ENCODE results near the gene ZNF527. TPM values are rescaled to one million over a fixed set of nuclear protein-coding genes. Genes with fewer than 3 reads are reported as not detected.
"Not testable (repeated sequence)": the region's sequence is repeated elsewhere in the genome, so short reads cannot be mapped to it uniquely, and the experiment has no call there.

Gene ZNF527
- total RNA-seq, 1 donor from 2014 or later = 3.7 TPM

DNA sequence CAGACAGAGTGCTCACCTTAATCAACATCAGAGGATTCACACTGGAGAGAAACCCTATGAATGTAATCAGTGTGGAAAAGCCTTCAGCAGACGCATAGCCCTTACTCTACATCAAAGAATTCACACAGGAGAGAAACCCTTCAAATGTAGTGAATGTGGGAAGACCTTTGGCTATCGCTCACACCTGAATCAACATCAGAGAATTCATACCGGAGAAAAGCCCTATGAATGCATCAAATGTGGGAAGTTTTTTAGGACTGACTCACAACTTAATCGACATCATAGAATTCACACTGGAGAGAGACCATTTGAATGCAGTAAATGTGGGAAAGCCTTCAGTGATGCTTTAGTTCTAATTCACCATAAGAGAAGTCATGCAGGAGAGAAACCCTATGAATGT is 18.3 kb downstream of the ZNF527 start:
- H4K20me1 ChIP-seq (ENCODE audit: insufficient read depth, low read length) = no peaks in the 10 kb centered on the region
- H3K27ac Mint-ChIP-seq (ENCODE audit: unreplicated experiment) = no peak overlapping the region
- FAIRE-seq (no peak), DNase-seq (ENCODE audit: low read depth) (no peak)
- peaks cover 41% of the 10 kb centered on the region for H3K9me3 ChIP-seq (ENCODE audit: insufficient read depth, low read depth, low read length)
- TF ChIP-seq, protein P1, sequence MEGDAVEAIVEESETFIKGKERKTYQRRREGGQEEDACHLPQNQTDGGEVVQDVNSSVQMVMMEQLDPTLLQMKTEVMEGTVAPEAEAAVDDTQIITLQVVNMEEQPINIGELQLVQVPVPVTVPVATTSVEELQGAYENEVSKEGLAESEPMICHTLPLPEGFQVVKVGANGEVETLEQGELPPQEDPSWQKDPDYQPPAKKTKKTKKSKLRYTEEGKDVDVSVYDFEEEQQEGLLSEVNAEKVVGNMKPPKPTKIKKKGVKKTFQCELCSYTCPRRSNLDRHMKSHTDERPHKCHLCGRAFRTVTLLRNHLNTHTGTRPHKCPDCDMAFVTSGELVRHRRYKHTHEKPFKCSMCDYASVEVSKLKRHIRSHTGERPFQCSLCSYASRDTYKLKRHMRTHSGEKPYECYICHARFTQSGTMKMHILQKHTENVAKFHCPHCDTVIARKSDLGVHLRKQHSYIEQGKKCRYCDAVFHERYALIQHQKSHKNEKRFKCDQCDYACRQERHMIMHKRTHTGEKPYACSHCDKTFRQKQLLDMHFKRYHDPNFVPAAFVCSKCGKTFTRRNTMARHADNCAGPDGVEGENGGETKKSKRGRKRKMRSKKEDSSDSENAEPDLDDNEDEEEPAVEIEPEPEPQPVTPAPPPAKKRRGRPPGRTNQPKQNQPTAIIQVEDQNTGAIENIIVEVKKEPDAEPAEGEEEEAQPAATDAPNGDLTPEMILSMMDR (IDR thresholded peaks at IDR 0.05; ENCODE audit: insufficient read depth, low read depth, low read length) = no peak
- no peak for TF ChIP-seq EZH2 (IDR thresholded peaks at IDR 0.05; ENCODE audit: insufficient read depth, low read length)
- H3K4me3 ChIP-seq (ENCODE audit: insufficient read depth, low read depth, low read length) = no peak overlapping the region
- no peak overlapping the region for H3K4me3 Mint-ChIP-seq (ENCODE audit: unreplicated experiment)
- peaks cover 56% of the 10 kb centered on the region for H3K36me3 Mint-ChIP-seq (ENCODE audit: low read depth, unreplicated experiment)
- no peaks in the 10 kb centered on the region for H3K4me1 Mint-ChIP-seq (ENCODE audit: low read depth, unreplicated experiment)
- H3K27ac ChIP-seq (ENCODE audit: low read depth, low read length) = no peak overlapping the region
- no peaks in the 10 kb centered on the region for H3K27me3 ChIP-seq (ENCODE audit: insufficient read depth, low read length)
- H3K79me2 ChIP-seq (ENCODE audit: insufficient read depth, low read length) = no peaks in the 10 kb centered on the region
- H3K9me3 Mint-ChIP-seq (ENCODE audit: unreplicated experiment) = peaks cover 61% of the 10 kb centered on the region
- no peaks in the 10 kb centered on the region for H3K4me1 ChIP-seq (ENCODE audit: insufficient read depth, low read length)
- H3K4me2 ChIP-seq (ENCODE audit: low read length) = no peak overlapping the region
- H3K36me3 ChIP-seq (ENCODE audit: insufficient read depth, low read length) = peaks cover 14% of the 10 kb centered on the region
- no peak overlapping the region for H2AFZ ChIP-seq (ENCODE audit: low read depth, low read length)
- H3K9ac ChIP-seq (ENCODE audit: low read length) = no peak overlapping the region
- H3K27me3 Mint-ChIP-seq (ENCODE audit: low read depth, unreplicated experiment) = no peaks in the 10 kb centered on the region

DNA sequence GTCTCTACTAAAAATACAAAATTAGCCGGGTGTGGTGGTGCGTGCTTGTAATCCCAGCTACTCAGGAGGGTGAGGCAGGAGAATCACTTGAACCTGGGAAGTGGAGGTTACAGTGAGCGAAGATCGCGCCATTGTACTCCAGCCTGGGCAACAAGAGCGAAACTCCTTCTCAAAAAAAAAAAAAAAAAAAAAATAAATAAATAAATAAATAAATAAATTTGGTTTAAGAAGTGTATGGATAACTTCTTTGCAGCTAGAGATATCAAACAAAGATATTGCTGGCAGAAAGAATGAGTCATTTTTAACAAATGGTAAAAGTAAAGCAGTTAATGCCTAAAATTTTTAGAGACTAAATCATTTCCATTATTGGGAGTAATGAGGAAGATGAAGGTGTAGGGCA is 20.5 kb downstream of the ZNF527 start:
- Mint-ChIP-seq H3K9me3 (ENCODE audit: unreplicated experiment) (peaks cover 60% of the 10 kb centered on the region), H3K36me3 (ENCODE audit: low read depth, unreplicated experiment) (peaks cover 43% of the 10 kb centered on the region)
- H3K9me3 ChIP-seq (ENCODE audit: insufficient read depth, low read depth, low read length) = peaks cover 38% of the 10 kb centered on the region
- H3K27ac Mint-ChIP-seq (ENCODE audit: unreplicated experiment); H3K79me2 ChIP-seq (ENCODE audit: insufficient read depth, low read length); H3K4me1 Mint-ChIP-seq (ENCODE audit: low read depth, unreplicated experiment); DNase-seq (ENCODE audit: low read depth); H3K27me3 Mint-ChIP-seq (ENCODE audit: low read depth, unreplicated experiment); H3K4me3 ChIP-seq (ENCODE audit: insufficient read depth, low read depth, low read length); H4K20me1 ChIP-seq (ENCODE audit: insufficient read depth, low read length); H3K36me3 ChIP-seq (ENCODE audit: insufficient read depth, low read length); H3K9ac ChIP-seq (ENCODE audit: low read length); FAIRE-seq; H3K27ac ChIP-seq (ENCODE audit: low read depth, low read length); H3K27me3 ChIP-seq (ENCODE audit: insufficient read depth, low read length); H3K4me3 Mint-ChIP-seq (ENCODE audit: unreplicated experiment); H2AFZ ChIP-seq (ENCODE audit: low read depth, low read length); H3K4me2 ChIP-seq (ENCODE audit: low read length); H3K4me1 ChIP-seq (ENCODE audit: insufficient read depth, low read length): not testable (repeated sequence)

DNA sequence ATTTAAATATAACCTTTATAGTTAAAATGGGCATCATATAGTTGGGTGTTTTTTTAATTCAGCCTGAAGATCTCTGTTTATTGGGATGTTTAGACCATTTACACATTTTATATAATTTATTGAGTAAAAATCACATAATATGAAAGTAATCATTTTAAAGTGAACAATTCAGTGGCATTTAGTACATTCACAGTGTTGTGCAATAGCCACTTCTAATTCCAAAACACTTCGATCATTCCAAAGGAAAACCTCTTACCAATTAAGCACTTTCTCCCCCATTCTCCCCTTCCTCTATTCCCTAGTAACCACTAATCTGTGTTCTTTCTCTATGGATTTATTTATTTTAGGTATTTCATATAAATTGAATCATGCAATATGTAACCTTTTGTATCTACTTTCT is 30.2 kb downstream of the ZNF527 start:
- TF ChIP-seq EZH2 (IDR thresholded peaks at IDR 0.05; ENCODE audit: insufficient read depth, low read length) = no peak
- TF ChIP-seq, protein P1 (IDR thresholded peaks at IDR 0.05; ENCODE audit: insufficient read depth, low read depth, low read length) = no peak
- Histone ChIP-seq H2AFZ (ENCODE audit: low read depth, low read length) (no peak overlapping the region), H3K4me3 (ENCODE audit: insufficient read depth, low read depth, low read length) (no peak overlapping the region), H3K4me1 (ENCODE audit: insufficient read depth, low read length) (no peaks in the 10 kb centered on the region), H3K27ac (ENCODE audit: low read depth, low read length) (no peak overlapping the region), H3K9ac (ENCODE audit: low read length) (no peak overlapping the region), H3K4me2 (ENCODE audit: low read length) (no peak overlapping the region), H3K27me3 (ENCODE audit: insufficient read depth, low read length) (no peaks in the 10 kb centered on the region), H4K20me1 (ENCODE audit: insufficient read depth, low read length) (no peaks in the 10 kb centered on the region), H3K9me3 (ENCODE audit: insufficient read depth, low read depth, low read length) (peaks cover 25% of the 10 kb centered on the region), H3K79me2 (ENCODE audit: insufficient read depth, low read length) (no peaks in the 10 kb centered on the region), H3K36me3 (ENCODE audit: insufficient read depth, low read length) (no peaks in the 10 kb centered on the region)
- no peak for DNase-seq (ENCODE audit: low read depth)
- Mint-ChIP-seq H3K9me3 (ENCODE audit: unreplicated experiment) (peaks cover 38% of the 10 kb centered on the region), H3K4me1 (ENCODE audit: low read depth, unreplicated experiment) (no peaks in the 10 kb centered on the region), H3K27ac (ENCODE audit: unreplicated experiment) (no peak overlapping the region), H3K36me3 (ENCODE audit: low read depth, unreplicated experiment) (no peaks in the 10 kb centered on the region), H3K27me3 (ENCODE audit: low read depth, unreplicated experiment) (no peaks in the 10 kb centered on the region), H3K4me3 (ENCODE audit: unreplicated experiment) (no peak overlapping the region)
- no peak for FAIRE-seq
